GM12875 (cell line): ENCODE results near the gene FOXR2.

Source experiments
- H3K4me3 ChIP-seq: one replicate; pipeline ENCODE4 v1.5.1; 2011; ENCODE audit warnings: low read depth, low read length, control low read depth
- CTCF ChIP-seq: IDR thresholded peaks from 2 replicates; pipeline ENCODE4 v1.5.1; 2011; ENCODE audit warnings: low read depth, mild to moderate bottlenecking, control low read depth, inconsistent platforms, low read length, moderate library complexity, borderline replicate concordance; ENCODE audit not compliant: insufficient read depth

Gene FOXR2

DNA sequence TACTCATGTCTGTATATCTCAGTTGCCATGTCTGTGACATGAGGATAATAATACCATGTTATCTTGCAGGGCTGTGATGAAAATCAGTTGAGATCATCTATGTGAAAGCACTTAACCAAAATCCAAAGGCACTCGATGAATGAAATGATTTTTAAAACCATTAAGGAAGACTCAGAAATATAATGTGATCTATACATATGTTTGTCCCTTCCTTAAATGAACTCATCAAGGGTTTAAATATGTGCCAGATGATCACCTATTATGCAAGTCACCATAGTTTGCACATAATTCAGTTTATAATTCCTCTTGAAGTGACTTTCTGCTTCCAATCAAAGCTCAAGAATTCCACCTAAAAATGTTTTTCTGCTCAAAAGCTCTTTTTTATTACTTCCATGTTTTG is at the start of gene FOXR2:
FOXR2 (plus strand) TSS at position 301 of the 400 bp plus-strand sequence. CDS start 312 bp downstream, outside the sequence.
- H3K4me3 ChIP-seq, result no peak within 1 kb of the TSS
- TF ChIP-seq CTCF, result no peak

- TF ChIP-seq CTCF, result no peak
- H3K4me3 ChIP-seq, result no peak overlapping the region
Observed at GRCh38 chrX:55579115-55579514, 44.1 kb upstream of the FOXR2 start.

DNA sequence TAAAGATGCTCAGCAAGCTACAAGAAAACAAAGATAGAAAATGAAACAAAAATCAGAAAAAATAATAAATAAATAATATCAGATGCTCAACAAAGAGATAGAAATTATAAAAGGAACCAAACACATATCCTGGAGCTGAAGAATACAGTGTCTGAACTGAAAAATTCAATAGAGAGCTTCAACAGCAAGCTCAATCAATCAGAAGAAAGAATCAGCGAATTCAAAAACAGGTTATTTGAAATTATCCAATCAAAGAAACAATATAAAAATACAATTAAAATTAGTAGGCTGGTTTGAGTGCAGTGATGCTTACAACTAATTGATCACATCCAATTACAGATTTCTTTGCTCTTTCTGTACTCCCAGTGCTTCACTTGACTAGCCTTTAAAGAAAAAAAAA is 40.8 kb upstream of the FOXR2 start:
- TF ChIP-seq CTCF, result no peak
- H3K4me3 ChIP-seq, result no peak overlapping the region

- H3K4me3 ChIP-seq, result no peak overlapping the region
- TF ChIP-seq CTCF, result no peak
Observed at GRCh38 chrX:55593296-55593695, 29.9 kb upstream of the FOXR2 start.

GRCh38 chrX:55593756-55594257 is 29.4 kb upstream of the FOXR2 start:
- no peak overlapping the region for H3K4me3 ChIP-seq
- TF ChIP-seq CTCF, result no peak

DNA sequence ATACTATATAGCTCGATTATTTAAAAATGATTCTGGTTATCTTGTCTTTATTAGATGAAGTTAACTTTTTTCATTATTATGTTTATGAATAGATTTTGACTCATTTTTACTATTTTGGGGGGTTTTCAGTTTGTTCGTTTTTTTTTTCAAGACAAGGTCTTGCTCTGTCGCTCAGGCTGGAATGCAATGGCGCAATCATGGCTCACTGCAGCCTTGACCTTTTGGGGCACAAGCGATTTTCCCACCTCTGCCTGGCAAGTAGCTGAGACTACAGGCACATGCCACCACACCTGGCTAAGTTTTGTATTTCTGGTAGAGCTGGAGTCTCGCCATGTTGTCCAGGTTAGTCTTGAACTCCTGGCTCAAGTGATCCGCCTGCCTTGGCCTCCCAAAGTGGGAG is 24.9 kb upstream of the FOXR2 start:
- no peak for TF ChIP-seq CTCF
- H3K4me3 ChIP-seq, result no peak overlapping the region

DNA sequence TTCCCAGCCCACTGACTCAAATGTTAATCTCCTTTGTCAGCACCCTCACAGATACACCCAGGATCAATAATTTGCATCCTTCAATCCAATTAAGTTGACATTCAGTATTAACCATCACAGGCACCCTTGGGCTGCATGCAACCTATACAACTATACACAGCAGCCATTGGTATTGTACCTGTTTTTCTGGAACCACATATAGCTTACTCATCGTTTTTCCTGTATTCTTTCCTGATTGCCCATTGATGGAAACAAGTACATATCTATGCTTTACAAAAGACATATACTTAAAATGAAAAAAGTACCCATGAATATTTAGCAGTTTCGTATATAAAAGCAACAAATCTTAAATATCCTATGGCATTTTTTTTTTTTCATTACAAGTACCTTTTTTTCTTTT is 3.7 kb upstream of the FOXR2 start:
- no peak overlapping the region for H3K4me3 ChIP-seq

More for the DNA sequence above, 3.7 kb upstream of the FOXR2 start:
- no peak for TF ChIP-seq CTCF
